NCI-H1436 treated with DMSO at 0.1 percent for 48 hours (cell line): ENCODE results near the gene TMEM254.
"Not testable (repeated sequence)": the region's sequence is repeated elsewhere in the genome, so short reads cannot be mapped to it uniquely, and the experiment has no call there.

Source experiments
- DNase-seq: peaks from one replicate; lab custom pipeline; 2025; lab: John Stamatoyannopoulos, UW

Gene TMEM254

DNA sequence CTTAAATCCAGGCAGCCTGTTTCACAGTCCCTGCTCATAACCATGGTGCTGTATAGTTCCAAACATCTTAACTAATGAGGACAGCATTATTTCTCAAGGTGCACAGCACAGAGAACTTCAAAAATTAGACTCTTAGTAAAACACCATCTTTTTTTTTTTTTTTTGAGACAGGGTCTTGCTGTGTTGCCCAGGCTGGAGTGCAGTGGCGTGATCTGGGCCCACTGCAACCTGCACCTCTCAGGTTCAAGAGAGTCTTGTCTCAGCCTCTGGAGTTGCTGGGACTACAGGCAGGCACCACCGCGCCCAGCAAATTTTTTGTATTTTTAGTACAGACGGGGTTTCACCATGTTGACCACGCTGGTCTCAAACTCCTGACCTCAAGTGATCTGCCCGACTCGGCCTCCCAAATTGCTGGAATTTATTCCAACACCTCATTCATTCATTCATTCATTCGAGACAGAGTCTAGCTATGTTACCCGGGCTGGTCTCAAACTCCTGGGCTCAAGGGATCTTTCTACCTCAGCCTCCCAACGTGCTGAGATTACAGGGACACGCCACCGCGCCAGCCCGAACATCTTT lies 507 bp upstream of the TMEM254 start:
- DNase-seq = no peak

DNA sequence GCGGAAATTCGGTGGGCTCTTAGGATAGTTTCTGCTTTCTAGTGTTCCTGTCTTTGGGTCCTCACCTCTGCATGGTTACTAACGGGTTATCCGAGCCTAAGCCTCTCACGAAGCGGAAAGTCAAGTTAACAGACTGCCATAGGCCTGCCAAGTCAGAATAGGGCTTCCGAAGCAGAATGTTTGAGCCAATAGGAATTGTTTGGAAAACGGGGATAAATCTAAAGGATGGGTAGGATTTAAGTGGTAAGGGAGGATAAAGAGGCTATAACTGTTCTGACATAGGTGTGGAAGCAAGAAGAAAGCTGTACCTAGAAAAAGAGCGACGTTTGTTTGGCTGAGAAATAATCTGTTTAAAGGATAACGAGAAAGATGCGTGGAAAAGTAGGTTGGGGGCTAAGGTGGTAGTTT lies 851 bp downstream of the TMEM254 start:
- no peak for DNase-seq

DNA sequence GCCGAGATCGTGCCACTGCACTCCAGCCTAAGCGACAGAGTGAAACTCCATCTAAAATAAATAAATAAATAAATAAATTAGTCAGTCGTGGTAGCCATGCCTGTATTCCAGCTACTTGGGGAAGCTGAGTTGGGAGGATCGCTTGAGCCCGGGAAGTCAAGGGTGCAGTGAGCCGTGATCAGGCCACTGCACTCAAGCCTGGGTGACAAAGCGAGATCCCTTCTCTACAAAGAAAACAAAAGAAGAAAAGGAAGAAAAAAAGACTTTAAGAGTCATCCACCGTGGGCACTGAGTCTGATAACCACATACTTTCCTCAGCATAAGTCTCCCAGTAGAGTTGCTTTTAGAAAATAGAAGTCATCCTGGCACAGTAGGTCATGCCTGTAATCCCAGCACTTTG lies 2.6 kb downstream of the TMEM254 start:
- DNase-seq = no peak

DNA sequence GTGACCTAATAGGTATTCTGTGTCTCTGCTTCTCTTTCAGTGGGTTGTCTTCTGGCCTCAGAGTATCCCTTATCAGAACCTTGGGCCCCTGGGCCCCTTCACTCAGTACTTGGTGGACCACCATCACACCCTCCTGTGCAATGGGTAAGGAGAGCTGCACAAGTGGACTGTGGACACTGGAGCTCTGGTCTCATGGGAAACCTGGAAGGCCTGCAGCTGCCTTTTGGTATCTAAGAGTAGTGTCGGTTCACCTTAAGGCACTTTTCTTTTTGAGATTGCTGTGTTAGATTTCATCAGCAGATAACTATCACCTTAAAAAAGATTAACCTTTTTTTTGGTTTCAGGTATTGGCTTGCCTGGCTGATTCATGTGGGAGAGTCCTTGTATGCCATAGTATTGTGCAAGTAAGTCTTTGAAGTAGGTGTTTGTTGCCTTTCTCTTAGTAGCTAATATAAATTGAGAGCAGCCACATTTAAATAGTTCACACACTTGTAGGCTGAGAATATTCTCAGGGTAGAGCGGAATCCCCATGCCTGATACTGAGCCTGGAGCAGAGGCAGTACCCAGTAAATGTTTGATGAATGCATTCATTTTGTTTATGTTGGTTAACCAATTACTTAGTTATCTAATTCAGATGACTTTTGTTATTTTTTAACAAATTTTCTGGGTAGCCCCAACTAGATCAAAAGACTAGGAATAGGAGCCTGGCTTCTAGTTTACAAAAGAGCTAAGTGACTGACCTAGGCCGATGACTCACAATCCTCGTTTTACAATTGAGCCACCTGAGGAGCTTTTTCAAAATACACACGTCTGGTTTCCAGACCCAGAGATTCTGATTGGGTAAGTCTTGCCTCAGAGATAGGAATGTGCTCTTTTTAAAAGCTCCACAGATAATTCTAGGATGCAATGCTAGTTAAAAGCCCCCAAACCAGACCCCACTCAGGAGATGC lies 3.6 kb downstream of the TMEM254 start:
- DNase-seq = no peak

DNA sequence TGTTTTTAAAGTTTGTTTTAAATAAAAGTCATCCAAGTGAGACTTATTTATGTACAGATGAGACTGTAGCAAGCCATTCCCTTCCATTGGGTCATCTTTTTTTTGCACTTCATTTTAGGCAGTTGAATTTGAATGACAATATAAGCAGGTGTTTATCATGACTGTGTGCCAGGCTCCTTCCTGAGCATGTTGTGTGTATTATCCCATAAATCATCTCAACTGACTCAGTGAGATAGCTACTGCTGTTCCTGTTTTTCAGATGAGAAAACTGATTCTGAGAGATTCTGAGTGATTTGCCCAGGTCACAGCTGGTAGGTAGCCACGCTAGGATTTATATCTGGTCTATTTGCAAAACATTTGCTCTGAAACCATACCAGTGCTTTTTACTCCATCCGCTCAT lies 11.7 kb downstream of the TMEM254 start:
- peak; percentile 14 for DNase-seq

DNA sequence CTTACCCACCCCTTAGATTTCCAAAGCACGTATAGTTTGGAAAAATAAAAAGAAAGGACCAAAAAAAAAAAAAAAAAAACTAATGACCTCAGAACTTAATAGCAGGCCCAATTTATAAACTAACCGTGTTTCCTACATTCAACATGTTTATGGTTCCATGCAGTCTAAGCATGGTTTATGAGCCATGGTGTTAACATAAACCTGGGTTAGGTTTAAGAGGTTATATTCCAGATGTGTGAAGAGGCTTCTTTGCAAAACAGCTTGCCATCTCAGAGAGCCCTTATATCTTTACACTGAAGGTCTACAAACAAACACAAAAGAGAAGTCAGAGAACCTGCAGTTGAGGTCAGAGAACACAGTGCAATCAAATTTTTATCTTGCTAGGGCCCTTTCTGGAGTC lies 15.8 kb downstream of the TMEM254 start:
- DNase-seq = no peak

DNA sequence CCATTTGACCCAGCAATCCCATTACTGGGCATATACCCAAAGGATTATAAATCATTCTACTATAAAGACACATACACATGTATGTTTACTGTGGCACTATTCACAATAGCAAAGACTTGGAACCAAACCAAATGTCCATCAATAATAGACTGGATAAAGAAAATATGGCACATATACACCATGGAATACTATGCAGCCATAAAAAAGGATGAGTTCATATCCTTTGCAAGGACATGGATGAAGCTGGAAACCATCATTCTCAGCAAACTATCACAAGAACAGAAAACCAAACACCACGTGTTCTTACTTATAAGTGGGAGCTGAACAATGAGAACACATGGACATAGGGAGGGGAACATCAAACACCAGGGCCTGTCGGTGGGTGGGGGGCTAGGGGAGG lies 19.8 kb downstream of the TMEM254 start:
- DNase-seq = not testable (repeated sequence)

DNA sequence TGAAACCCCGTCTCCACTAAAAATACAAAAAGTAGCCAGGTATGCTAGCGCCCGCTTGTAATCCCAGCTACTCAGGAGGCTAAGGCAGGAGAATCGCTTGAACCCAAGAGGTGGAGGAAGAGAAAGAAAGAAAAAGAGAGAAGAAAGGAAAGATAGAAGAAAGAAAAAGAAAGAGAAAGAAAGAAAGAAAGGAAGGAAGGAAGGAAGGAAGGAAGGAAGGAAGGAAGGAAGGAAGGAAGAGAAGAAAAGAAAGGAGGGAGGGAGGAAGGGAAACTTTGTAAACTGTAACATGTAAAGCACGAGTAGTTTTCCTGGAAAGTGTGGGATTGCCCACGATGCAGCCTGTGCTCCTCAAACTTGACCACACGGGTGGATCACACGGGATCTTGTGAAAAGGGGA lies 20.8 kb downstream of the TMEM254 start:
- DNase-seq = not testable (repeated sequence)

DNA sequence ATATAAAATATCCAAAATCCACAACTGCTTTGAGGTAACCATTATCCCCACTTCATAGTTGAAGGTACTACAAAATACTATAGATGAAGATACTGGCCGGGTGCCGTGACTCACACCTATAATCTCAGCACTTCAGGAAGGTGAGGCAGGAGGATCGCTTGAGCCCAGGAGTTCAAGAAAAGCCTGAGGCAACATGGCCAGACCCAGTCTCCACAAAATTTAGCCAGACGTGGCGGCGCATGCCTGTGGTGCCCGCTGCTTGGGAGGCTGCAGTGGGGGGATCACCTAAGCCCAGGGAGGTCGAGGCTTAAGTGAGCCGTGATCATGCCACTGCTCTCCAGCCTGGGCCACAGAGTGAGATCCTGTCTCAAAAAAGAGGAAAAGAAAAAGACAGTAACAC lies 21.7 kb downstream of the TMEM254 start:
- no peak for DNase-seq

DNA sequence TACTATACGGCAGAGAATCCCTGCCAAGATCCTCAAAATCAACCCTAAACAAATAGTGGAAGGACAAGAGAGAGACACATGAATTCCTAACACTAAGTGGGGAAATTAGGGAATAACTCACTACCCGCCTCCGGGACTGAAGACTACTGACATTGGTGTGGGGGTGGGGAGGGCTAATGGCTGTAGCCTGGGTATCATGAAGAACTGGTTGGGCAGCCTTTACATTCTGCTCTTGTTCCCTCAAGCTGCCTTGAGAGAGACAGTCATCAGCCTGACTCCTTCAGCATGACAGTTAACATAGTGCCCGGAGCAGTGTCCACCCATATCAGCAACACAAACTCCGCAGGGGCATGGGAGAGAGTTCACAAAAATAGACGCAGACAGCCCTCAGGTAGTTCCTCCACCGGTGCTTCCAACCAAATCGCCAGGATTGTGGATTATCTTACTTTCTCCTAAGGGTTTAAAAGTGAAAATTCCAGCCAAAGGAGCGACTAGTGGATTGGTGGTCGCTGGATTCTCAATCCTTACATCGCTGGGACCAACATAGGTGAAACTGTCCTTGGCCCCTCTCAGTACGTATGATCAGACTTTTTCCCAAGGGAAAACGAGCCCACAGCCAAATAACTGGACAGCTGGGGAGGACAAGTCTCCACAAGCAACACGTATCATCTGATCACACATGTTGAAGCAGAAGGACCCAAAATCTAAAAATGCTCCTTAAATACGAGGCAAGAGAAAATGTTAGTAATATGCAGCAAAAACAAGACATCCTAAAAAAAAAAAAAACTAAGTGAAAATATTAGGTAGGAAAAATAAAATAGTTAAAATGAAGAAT lies 22.6 kb downstream of the TMEM254 start:
- DNase-seq = no peak

DNA sequence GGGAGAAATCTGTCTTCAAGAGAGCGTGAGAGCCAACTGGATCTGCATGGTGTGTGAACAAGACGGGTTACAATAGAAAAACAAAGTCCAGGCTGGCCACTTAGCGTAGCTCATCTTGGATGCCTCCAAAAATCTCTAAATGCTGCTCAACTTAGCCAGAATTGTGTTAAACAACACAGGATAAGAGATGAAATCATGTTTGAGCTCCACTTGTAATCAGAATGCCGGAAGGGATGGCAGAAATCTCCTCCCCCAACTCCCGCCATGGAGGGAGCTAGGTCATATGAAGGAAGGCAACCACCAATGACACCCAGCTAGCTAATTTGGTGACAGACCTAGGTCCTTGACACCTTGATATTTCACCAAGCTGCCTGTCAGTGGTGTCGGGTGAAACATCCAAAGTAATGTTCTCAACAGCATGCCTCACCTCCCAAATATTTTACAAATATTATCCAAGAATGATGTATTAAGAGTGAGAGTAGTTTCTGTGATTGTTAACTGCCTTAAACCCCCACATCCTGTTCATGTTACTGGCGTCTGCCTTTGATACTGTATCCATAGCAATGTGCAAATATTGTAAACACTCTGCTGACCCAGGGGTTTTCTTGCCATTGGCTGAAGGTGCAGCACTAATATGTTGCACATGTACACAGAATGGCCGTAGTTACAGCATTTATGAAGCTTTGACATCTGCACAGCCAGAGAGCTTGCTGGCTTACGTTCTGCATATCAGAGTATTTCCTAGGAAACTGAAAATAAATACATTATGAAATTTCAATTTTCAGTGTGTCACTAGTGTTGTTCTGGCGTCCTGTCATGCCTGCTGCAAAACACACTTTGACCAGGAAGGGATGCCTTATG lies 25.8 kb downstream of the TMEM254 start:
- DNase-seq = no peak

DNA sequence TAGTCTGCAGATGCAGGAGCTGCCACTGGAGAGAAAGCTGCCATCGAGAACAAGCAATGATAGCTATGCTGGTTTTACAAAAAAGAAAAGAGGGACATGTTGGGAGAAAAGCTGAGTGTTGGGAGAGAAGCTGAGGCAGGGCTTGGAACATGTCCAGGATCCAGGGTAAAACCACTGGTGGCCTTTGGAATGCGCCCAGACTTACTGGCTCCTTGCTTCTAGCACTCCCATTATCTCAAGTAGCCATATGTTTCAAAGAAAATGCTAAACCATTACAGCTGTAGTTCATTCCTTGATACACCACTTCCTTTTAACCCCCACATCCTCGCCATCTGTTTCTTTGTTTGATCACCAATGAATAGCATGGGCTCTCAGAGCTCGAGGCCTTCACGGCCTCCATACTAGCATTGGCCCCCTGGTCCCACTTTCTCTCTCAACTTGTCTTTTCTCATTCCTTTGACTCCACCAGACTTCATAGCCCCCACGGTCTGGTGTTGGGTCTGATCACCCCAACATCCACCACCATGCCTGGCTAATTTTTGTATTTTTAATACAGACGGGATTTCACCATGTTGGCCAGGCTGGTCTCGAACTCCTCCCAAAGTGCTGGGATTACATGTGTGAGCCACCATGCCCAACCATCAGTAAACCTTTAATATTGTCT lies 30.2 kb downstream of the TMEM254 start:
- DNase-seq = no peak

DNA sequence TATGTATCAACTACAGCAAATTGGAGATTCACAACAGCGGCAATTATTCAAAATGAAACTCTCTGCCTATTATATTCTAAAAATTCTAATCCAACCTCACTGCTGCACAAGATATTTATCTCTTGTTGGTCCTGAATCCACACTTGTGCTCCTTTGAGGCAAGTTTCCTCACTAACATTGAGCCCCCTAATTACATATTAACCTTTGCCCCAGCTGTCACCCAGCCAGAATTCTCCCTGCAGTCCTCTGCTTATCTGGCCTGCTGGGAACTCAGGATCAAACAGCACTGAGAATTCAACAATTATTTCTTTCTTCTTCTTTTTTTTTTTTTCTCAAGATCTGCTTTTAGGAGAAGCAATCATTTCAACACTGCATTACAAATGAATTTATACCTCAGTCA lies 32.5 kb downstream of the TMEM254 start:
- no peak for DNase-seq

DNA sequence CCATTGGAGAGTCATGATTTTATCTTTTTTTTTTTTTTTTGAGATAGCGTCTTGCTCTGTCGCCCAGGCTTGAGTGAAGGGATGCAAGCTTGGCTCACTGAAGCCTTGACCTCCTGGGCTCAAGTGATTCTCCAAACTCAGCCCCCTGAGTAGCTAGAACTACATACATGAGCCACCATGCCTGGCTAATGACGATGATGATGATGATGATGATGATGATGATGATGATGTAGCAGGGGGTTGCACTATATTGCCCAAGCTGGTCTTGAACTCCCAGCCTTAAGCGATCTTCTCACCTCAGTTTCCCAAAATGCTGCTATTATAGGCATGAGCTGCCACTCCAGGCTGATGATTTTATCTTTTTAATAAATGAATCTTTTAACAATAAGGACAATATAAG lies 40.2 kb downstream of the TMEM254 start:
- DNase-seq = no peak

DNA sequence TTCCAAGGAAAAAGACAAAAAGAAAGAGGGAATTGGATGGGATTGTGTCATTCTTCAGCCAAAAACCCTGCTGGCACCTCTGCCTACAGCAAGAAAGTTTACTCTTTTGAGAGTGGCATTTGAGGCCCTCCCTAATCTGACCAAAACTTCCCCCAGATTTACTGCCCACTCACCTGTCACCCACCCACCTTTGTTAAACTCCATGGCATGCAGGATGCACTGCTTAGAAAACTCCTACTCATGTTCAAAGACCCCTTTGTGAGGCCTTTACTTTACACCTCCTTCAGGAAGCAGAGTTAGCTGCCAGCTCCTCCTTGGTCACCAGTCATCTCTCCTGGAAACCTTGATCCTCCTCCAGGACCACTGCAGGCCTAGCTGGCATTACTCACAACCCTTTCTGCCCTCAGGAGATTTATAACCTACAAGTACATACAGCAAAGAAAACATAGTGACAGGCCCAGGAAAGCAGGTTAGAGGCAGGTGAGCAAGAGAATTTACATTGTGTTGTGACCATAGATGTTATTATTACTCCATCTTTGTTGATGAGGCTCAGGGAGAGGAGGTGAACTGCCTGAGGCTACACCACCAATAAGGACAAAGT lies 43.7 kb downstream of the TMEM254 start:
- no peak for DNase-seq

DNA sequence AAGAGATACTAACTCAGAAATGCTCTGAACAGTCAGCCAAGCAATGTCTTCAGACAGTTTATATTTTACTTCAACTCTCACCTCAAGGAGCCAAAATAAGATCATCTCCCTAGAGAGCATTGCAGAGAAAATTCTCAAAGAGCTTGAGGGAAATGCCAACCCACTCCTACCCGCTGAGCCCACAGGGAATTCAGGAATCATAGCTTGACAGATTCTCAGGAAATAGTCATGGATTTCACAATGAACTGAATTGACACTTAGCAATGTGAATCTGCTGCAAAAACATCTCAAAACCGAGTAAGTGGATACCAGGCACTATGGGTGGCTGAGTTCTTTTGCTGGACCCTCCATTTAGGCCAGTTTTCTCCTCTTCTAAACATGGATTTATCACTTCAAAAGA lies 44.3 kb downstream of the TMEM254 start:
- DNase-seq = no peak

DNA sequence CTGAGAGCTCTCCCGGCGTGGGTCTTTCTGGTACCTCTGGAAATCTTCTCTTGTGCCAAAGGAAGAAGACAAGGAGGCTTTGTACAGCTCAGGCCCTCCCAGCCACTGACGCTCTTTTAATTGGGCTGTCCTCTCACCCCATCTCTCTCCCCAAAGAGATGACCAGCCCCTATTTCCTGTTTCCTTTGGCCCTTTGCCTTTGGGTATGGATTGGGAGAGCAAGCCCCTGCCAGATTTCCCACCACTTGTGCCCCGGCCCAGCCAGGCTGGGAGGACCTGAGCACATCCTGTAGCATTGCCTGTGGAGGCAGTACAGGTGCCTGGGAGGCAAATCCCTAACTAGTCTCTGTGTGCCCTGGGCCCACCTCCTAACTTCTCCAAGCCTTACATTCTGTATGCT lies 48.4 kb downstream of the TMEM254 start:
- no peak for DNase-seq

DNA sequence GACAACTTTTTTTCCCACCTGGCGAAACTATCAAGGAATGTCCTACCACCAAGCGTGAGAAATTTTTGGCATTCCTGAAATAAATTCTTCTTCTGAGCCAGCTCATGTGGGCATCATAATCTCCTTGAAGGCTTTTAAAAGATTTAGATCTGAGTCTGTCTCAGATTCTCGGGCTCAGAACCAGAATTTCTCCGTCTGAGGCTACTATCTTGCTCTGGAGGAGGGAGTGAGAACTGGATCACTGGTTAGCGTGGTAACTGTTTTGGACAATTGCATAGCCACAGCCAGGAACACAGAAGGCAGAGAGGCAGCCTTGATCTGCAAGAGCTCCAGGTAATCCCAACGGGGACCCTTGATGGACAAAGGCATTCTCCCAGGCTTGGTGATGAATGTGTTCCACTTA lies 53.0 kb downstream of the TMEM254 start:
- no peak for DNase-seq

DNA sequence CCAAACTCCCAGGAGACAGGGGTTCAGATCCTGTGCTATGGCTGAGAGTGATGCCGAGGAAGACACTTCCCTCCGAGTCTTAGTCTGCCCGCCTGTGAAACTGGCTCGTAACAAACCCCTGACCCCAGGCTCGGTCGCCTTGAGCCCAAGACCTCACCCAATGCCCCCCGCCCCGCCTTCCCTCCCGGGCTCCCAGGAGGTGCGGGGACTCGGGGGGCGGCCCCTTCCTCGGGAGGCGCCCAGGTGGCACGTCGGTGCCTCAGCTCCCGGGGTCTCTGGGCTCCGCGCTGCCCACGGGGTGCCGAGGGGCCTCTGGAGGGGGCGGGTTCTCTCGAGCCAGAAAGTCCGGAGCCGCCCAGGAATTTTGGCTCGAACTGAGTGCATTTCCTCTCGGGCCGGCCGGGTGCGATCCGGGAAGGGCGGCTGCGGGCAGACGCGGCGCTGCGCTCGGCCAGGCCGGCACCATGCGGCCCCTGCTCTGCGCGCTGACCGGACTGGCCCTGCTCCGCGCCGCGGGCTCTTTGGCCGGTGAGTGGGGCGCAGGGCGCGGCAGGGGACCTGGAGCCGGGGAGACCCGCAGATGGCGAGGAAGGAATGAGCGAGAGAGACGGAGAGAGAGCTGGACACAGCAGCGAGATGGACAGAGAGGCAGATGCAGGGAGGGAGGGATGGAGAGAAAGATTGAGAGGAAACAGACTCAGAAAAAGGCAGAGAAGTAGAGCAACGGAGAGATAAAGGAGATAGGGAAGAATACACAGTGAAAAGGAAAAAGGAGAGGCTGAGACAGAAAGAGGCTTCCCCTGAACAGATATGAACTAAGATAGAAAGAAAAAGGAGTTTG lies 54.1 kb downstream of the TMEM254 start, which contains the start of gene PLAC9:
Gene PLAC9, plus strand, starts transcription at position 432 of the 841 bp plus-strand sequence. Its CDS starts 33 bp downstream, at position 465.
- DNase-seq = no peak

DNA sequence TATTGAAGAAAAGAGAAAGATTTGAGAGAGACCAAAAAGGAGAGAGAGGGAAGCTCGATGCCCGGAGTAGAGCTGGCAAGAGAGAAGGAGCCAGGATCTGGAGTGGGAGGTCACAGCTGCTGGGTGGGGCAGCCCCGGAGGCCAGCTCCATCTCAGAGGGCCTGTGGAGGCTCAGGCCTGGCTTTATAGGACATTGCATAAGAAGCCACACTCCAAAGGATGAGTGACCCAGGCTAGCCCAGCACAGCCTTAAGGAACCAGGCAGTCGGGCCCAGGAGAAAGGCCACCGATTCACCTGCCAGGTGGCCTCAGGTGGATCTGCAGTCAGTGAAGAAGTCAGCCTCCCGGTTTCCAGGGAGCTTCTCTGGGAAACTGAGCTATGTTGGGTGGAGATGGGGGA lies 54.7 kb downstream of the TMEM254 start:
- DNase-seq = no peak
